Measurements from ENCODE around the gene DDX55.

GRCh38 chr12:123608182-123608581 is 6.3 kb downstream of the DDX55 start:
- TF ChIP-seq EZH2 (IDR thresholded peaks at IDR 0.05) = no peak
- no peak for TF ChIP-seq FOXP2 (optimal IDR thresholded peaks at IDR 0.05; ENCODE audit: control extremely low read depth, extremely low read length, insufficient read depth)
- TF ChIP-seq POLR2AphosphoS5 (IDR thresholded peaks at IDR 0.05; ENCODE audit: borderline replicate concordance, low read depth, low read length) = no peak

Data from SK-N-MC (cell line).